KOPT-K1 (cell line): Measurements from ENCODE around the gene CYBC1.

Experiments
- H3K27ac ChIP-seq: fragments of 200-600 bp; sonication (generic); 2 replicates; pipeline ENCODE4 v1.5.1; 2016; ENCODE audit warnings: antibody characterized with exemption, mild to moderate bottlenecking, low read depth, low read length; ENCODE audit not compliant: poor library complexity, severe bottlenecking
- H3K36me3 ChIP-seq: fragments of 200-600 bp; sonication (generic); 2 replicates; pipeline ENCODE4 v1.5.1; 2017; ENCODE audit warnings: antibody characterized with exemption, mild to moderate bottlenecking, low read length, moderate library complexity; ENCODE audit not compliant: insufficient read depth
- H3K9me3 ChIP-seq: fragments of 200-600 bp; sonication (generic); 2 replicates; pipeline ENCODE4 v1.5.1; 2017; ENCODE audit warnings: antibody characterized with exemption, low read length, mild to moderate bottlenecking; ENCODE audit not compliant: insufficient read depth, poor library complexity, severe bottlenecking

The CYBC1 gene

DNA sequence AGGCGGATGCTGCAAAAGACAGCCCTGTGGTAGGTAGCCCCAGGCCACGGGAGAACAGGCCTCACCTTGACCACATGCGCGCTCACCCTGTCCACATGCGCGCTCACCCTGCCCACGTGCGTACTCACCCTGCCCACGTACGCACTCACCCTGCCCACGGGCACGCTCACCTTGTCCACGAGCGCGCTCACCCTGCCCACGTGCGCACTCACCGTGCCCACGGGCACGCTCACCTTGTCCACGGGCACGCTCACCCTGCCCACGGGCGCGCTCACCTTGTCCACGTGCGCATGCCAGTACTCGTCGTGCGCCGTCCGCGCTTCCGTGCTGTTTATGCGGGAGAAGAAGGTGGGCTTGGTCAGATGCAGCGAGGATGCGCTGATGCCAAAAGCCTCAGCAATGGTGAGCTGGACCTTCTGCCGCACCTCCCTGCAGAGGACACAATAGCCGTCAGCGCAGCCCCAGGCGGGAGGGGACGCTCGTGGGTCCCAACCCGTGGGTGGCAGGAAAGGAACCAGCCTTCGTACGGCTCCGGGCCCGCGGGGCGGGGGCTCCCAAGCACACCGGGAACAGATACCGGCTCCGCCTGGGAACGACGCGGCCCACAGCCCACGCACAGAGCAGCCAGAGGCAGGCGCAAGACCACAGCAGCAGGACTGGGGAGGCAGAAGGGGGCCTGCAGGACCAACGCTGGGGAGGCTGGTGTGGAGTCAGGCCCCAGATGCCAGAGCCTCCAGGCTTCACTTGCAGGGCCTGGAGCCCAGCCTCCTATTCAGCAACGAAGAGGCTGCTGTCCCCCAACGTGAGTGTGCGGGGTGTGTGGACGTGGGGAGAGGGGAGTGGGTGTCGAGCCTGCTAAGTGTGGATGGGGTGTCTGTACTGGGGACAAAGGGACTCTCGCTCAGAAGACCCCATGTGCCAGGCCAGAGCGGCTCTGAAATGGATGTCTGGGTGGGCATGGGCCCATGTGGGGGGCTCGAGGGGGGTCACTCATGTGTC, 46.6 kb downstream of the CYBC1 start:
- no peak overlapping the region for H3K27ac ChIP-seq
- H3K36me3 ChIP-seq, result peaks cover 49% of the 10 kb centered on the region
- no peaks in the 10 kb centered on the region for H3K9me3 ChIP-seq

DNA sequence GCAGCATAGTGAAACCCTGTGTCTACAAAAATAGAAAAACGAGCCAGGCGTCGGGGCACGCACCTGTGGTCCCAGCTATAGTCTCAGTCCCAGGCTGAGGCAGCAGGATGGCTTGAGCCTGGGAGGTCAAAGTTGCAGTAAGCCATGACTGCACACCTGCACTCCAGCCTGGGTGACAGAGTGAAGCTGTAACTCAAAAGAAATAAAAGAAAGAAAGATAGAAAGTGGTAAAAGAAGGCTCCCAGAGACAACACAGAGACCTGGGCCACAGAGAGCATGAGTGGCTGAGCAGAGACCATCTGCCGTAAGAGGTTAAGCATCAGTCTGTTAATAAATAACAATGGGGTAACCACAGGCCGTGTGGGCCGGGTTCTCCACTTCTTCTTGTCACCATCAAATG, 47.7 kb downstream of the CYBC1 start:
- H3K36me3 ChIP-seq, result peaks cover 52% of the 10 kb centered on the region
- H3K9me3 ChIP-seq, result no peaks in the 10 kb centered on the region
- no peak overlapping the region for H3K27ac ChIP-seq

DNA sequence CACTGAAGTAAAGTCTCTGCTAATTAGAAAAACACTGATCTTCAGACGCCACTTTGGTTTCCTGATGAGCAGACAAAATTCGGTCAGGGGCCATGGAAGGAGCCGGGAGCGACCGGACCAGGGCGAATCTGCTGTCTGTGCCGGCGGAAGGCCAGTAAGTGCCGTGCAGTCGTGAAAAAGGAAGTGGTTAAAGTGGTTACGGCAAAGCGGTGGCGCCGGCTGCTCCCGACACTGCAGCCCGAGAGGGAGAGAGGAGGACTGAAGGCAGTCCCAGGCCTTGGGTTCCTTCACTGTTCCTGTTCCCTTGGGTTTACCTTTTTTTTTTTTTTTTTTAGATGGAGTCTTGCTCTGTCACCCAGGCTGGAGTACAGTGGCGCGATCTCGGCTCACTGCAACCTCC, 49.7 kb downstream of the CYBC1 start:
- Histone ChIP-seq H3K27ac (peak overlapping the region; percentile 59), H3K9me3 (no peaks in the 10 kb centered on the region), H3K36me3 (peaks cover 55% of the 10 kb centered on the region)

DNA sequence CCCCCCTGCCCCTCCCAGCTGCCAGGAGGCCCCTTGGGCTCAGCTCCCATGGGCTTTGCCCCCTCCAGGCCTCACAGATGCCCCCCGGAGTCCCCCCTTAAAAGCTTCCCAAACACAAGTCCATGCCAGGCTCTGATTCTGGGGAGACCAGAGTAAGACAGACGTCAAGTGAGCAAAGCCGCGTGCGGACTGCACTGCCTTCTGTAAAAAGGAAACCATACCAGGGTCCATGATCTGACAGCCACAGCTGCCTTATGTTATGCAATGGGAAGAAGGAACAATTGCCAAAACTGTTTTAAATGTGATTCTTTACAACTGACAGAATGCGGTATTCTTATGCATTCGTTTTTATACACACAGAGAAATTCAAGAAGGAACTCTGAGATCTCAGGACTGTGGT, 50.3 kb downstream of the CYBC1 start:
- Histone ChIP-seq H3K36me3 (peaks cover 52% of the 10 kb centered on the region), H3K27ac (no peak overlapping the region)

DNA sequence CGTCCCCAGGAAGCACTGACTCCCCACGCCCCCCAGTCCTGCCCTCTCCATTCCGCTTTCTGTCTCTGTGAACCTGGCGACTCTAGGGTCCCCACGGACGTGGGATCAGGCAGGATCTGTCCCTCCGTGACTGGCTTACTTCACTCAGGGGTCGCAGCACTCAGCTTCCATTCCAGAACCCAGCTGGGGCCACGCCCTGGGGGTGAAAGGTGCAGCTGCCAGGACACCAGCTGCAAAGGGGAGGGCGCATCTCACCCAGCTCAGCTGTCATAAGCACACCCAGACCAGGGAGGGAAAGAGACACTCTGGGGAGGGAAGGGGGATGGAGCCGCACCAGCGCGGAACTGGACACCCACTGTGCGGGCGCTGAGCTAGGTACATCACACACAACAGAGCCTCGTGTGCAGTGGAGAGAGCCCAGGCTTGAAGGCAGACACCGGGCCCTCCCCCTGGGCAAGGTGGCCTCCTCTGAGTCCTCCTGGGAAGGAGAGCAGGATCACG, 50.9 kb downstream of the CYBC1 start:
- Histone ChIP-seq H3K9me3 (no peaks in the 10 kb centered on the region), H3K27ac (no peak overlapping the region), H3K36me3 (peaks cover 47% of the 10 kb centered on the region)

More for the DNA sequence above, 50.3 kb downstream of the CYBC1 start:
- H3K9me3 ChIP-seq, result no peaks in the 10 kb centered on the region

DNA sequence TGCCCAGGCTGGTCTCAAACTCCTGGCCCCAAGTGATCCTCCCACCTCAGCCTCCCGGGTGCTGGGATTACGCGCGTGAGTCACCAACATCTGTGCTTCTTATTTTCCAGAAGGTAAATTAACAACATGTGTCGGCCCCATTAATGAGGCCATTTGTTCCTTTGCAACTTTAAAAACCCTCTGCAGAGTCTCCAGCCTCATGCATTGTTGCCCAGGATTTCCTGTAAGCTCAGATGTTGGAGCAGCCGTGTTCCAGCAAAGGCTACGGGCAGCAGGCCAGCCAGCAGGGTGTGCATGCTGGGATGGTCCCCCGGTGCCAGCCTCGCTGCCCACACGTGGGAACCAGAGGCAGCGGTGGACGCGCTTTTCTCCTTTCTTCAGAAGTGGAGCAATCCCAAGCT, 51.5 kb downstream of the CYBC1 start:
- Histone ChIP-seq H3K9me3 (no peaks in the 10 kb centered on the region), H3K36me3 (peaks cover 47% of the 10 kb centered on the region), H3K27ac (no peak overlapping the region)

DNA sequence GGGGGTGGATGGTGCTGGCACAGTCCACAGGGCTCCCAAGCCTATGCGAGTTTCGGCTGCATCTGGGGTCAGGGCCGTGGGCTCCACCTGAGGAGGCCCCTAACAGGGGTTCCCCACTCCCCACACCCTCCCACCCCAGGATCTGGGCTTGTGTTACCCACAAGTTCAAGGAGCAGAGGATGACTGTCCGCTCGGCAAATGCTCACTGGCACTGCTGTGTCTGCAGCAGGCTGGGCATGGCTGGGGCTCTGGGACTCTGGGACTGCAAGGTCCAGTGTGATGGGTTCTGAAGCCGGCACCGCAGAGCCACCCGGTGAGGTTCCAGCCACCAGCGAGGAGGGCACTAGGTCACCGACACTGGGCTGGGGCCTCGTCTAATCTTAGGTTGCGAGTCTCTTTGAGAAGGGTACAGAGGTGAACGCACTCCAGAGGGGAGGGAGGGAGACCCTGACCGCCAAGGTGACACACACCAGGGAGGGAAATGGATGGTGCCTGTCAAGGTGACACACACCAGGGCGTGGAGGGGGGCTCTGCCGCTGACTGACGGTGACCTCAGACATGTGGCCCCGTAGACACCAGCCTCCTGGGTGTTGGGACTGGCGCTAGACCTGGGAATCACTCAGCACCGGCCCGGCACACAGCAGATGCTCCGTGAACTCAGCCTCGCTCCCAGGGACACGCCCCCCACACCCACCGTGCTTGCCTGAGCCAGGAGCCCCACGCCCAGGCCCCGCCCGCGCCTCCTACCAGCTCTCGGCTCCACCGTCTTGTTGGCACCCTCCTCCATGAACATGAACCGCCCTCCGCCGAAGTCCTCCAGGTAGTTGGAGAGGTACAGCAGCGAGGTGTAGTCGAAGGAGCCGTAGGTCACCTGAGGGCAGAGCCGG, 52.9 kb downstream of the CYBC1 start:
- Histone ChIP-seq H3K9me3 (no peaks in the 10 kb centered on the region), H3K36me3 (peaks cover 46% of the 10 kb centered on the region), H3K27ac (no peak overlapping the region)

DNA sequence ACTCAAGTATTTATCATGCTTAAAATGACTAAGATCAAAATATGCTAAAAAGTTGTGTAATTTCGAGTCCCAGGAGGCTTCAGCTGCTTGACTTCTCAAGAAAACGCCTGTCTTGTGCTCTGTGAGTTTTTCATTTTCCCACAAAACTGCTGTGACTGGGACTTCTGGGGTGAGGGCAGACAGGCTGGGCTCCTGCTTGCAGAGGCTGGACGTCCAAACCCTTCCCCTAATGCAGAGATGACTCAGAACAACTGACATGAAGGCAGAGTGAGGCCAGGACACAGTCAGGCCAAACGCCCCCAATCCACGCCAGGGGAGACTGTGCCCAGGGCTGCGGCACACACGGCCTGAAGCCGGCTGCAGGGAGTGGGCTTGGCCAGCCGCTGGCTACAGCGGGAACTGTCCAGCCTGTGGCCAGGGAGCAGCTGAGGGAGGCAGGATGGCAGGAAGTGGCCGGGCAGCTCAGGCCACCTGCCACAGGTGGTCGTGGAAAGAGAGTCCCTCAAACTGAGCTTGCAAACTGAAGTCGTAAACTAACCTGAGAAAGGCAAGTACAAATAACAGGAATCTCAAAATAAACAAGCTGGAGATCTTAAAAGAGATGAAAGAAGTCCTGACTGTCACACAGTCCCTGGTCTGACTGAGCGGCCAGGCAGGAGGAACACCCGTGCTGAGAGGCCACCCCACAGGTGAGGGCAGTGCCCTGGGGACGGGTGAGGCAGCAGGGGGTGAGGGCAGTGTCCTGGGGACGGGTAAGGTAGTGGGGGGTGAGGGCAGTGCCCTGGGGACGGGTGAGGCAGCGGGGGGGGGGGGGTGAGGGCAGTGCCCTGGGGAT, 53.7 kb downstream of the CYBC1 start:
- Histone ChIP-seq H3K27ac (no peak overlapping the region), H3K9me3 (no peaks in the 10 kb centered on the region), H3K36me3 (peaks cover 47% of the 10 kb centered on the region)

DNA sequence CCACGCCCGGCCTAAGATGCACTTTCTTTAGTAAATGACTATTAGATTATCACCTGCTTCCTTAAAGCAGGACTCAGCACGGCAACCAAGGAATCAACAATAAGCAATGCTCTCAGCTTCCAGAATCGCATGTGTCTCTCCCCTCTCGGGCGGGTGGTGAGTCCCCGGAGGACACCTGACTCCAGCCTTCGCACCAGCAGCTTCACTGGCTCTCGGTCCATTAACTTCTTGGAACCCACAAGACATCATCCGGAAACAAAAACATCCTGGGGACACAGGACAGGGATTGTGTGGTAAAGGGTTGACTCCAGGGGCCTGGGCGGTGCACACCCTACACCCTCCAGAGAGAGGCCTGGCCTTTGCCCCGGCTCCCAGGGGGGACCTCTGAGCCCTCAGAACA, 56.3 kb downstream of the CYBC1 start:
- H3K36me3 ChIP-seq, result peaks cover 51% of the 10 kb centered on the region
- no peak overlapping the region for H3K27ac ChIP-seq
- no peaks in the 10 kb centered on the region for H3K9me3 ChIP-seq

DNA sequence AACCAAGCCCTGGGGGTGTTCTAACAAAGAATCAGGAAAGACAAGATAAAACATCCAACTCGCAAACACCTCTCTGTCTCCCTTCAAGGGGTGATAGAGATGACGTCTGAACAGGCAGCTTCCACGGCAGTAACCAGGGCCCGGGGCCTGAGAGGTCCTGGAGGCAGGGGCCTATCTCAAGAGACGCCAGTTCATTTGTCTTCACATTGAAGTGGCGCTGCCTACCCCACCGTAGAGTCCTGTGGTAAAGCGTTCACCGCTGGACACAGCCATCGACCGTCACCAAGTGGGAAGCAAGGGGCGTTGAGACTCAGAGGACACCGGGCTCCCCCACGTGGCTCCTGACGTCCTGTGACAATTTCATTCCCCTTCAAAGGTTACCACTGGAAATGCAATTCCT, 57.6 kb downstream of the CYBC1 start:
- peaks cover 48% of the 10 kb centered on the region for H3K36me3 ChIP-seq
- H3K9me3 ChIP-seq, result no peaks in the 10 kb centered on the region
- H3K27ac ChIP-seq, result no peak overlapping the region
